Central memory CD4-positive, alpha-beta T cell (primary cell): ENCODE measurements around the gene NSG2.
"Not testable (repeated sequence)": the region's sequence is repeated elsewhere in the genome, so short reads cannot be mapped to it uniquely, and the experiment has no call there.

Experiments
- DNase-seq: peaks from one replicate; pipeline ENCODE4 v3.0.0; 2022

NSG2 gene

GRCh38 chr5:174106997-174107655 lies 61.6 kb downstream of the NSG2 start:
- no peak for DNase-seq

DNA sequence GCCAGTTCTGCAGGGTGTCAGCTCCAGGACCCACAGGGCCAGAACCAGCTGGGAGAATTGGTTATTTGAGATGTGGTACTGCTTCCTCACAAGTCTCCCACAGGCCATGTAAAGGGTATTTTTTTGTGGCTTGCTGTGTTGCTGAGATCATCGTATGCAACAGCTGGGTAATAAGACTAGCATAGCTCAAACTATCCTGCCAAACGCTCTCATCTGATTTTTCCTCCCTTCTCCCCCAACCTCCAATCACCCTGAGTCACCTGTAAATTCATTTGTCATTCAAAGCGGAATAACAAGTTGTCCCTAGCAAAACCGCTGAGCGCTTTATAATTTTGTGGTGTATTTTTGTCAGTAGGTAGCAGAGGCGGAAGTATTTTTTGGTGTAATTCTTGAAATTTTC lies 63.2 kb downstream of the NSG2 start:
- no peak for DNase-seq

DNA sequence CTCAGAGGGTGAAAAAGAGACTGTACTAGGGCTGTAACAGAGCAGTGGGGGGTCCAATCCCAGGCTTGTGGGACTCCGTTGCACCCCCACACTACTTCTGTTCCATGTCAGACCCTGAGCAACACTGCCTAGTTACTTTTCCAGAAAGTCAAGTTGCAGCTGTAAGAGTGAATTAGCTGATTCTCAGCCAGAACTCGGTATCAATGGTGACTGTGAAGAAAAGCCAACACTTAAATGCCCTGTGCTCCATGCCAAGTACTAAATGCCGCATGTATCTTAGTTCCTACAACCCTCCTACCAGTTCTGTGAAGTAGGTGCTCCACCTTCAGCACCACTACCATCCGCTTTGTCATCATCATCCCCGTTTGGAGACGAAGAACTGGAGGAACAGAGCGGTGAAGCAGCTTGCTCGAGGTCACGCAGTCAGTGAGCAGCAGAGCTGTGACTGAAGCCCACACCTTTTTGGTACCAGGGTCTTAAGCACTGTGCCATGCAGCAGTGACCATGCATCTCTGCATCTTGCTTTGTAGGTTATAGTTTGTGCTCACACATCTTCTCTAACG lies 64.3 kb downstream of the NSG2 start:
- no peak for DNase-seq

- no peak for DNase-seq
Observed at GRCh38 chr5:174110310-174110709, 64.8 kb downstream of the NSG2 start.

GRCh38 chr5:174111287-174111973 lies 65.9 kb downstream of the NSG2 start:
- DNase-seq: no peak

- no peak for DNase-seq
Observed at GRCh38 chr5:174115226-174115625, 69.7 kb downstream of the NSG2 start.

- no peak for DNase-seq
Observed at GRCh38 chr5:174118823-174119467, 73.4 kb downstream of the NSG2 start.

DNA sequence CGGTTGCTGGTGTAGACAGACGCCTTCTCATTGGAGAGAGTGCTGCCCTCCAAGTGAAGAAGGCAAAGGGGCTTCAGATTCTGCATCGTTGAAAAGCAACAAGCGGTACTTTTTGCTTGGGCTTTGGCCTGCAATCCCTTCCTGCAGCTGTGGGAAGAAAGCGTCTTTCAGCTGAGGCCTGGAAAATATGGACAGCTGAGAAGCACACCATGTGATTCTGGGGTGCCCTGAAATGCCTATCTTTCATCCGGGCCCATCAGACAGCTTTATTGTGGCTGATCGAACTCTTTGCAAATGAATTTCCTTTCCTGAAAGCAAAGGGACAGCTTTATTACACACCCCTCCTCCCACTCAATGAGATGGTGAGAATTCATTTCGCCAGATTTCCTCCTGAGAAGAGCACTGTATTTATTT lies 74.0 kb downstream of the NSG2 start:
- DNase-seq: no peak

- DNase-seq: no peak
Observed at GRCh38 chr5:174120401-174121005, 75.0 kb downstream of the NSG2 start.

DNA sequence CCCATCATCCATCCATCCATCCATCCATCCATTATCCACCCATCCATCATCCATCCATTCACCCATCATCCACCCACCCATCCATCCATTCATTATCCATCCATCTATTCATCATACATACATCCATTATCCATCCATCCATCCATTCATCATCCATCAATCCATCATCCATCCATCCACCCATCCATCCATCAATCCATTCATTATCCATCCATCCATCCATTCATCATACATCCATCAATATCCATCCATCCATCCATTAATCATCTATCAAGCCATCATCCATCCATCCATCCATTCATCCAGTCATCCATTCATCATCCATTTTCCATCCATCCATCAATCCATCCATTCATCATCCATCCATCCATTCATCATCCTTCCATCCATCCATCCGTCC lies 89.0 kb downstream of the NSG2 start:
- DNase-seq: no peak

DNA sequence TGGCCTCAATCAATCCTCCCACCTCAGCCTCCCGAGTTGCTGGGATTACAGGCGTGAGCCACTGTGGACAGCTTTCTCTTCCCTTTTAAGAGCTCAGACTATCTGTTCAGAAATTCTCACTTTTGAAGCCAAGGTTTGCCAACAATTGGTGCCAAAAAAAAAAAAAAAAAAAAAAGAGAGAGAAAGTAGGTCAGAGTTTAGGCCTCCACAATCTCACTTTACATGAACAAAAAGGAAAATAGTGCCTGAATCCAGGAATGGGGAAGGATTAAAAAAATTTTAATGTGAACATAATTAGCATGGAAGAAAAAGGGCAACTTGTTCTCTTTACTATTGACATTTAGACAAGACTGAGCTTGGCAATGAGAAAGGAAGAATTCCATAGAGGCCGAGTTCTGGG lies 94.1 kb downstream of the NSG2 start:
- no peak for DNase-seq

- no peak for DNase-seq
Observed at GRCh38 chr5:174140452-174141020, 95.0 kb downstream of the NSG2 start.

GRCh38 chr5:174141398-174141797 lies 95.9 kb downstream of the NSG2 start:
- no peak for DNase-seq

DNA sequence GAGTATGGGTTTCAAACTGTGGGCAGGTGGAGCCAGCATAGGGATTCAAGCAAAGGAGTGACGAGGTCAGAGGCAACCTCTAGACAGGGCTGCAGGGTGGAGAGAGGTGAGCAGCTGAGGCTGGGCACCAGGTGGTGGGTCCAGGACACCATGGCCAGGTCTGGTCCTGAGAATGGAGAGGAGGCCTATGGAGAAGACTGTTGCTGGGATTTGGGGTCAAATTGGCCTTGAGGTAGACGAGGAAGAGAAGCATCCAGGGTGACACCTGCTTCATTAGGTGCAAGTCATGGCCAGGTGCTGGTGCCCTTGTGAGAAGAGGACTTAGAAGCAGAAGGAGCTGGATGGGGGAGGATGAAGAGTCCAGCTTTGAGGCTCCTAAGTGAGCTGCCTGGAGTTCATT lies 99.6 kb downstream of the NSG2 start:
- DNase-seq: no peak

DNA sequence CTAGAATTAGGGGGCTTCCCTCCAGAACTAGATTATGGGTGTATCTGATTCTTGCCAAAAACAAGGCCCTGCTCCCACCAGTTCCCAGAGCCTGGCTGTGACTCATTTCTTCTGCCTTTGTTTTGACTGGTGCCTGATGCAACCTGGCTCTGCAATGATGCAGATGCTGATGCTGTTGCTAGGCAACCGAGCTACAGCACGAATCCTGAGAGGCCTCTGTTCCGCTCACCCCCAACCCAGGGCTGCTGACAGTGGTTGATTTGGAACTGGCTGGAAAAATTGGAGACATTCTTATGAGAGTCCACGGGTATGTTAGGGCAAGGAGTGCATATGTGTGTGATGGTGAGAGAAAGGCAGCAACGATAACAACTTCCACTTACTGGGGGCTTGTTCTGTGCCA lies 100.3 kb downstream of the NSG2 start:
- no peak for DNase-seq

DNA sequence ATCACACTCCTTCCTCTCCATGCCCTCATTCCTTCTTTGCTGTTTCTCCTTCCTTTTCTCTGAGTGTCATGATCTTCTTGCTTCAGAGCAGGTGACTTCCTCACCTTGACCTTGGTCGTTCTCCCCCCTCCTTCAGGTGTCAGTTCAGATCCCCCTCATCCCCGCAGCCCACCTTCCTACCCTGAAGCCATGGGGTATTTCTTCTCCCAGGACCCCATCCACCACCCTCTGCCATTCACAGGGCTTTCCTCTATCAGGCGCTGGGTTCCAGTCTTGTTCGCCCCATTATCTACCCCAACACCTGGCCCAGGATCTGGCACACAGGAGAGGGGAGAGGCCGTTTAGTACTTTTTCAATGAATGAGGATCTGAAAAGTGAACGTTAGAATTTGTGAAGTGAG lies 101.0 kb downstream of the NSG2 start:
- DNase-seq: no peak

DNA sequence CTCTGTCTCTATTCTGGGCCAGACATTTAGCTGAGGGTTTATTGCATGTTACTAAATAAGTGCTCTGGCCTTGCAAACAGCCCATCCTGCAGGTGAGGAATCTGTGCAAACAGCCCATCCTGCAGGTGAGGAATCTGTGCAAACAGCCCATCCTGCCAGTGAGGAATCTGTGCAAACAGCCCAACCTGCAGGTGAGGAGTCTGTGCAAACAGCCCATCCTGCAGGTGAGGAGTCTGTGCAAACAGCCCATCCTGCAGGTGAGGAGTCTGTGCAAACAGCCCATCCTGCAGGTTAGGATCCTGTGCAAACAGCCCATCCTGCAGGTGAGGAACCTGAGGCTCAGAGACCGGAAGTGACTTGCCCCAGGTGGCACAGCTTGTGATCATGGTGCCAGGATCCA lies 101.5 kb downstream of the NSG2 start:
- not testable (repeated sequence) for DNase-seq

GRCh38 chr5:174147551-174147950 lies 102.0 kb downstream of the NSG2 start:
- DNase-seq: no peak

DNA sequence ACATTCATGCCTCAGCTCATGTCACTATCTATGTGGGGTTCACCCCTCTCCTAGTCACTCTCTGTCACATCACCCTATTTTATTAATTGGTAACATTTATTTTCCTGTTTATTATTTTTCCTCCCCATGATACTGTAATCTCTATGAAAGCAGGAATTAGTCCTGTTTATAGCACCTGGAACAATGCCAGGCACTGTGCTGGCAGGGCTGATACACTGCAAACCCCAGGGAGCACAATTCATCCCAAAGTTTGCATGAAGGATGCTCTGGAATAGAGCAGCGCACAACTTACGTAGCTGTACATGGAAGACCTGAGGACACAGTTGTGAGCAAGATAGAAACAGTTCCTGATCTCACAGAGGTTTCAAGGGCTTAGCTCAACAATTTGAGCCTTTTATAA lies 103.2 kb downstream of the NSG2 start:
- no peak for DNase-seq

DNA sequence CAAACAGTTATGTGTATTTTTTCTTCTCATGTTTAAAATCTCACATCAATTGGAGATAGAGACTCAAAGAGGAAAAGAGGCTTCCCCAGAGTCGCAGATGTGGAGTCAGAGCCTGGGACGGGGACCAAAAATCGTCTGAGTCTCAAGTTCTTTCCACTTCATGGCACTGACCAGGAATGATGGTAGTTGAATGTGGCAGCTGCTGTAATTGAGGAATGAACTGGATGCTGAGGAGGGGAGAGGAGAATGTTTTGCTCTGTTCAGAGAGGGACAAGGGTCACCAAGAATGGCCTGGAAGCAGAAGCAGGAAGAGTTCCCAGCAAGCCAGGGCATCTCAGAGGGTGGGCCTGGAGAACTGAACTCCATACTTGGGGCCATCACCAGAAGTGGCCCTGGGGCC lies 103.9 kb downstream of the NSG2 start:
- DNase-seq: no peak

DNA sequence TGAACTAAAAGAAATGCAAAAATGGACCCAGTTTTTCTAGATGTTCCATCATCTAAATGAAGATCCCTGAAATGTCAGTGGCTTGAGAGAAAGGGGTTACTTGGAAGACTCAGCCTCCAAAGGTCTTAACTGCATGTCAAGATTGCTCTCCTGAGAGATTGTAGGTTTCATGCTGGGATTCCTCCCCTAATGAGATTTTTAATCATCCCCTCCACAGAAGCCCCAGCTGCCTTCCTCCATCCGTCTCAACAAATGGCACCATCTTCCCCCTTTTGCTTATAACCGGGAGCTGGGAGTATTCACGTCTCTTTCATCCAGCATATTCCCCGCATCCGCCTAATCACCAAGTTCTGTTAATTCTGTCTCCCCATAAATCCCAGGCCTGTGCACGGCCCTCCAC lies 104.5 kb downstream of the NSG2 start:
- DNase-seq: no peak

GRCh38 chr5:174151599-174152181 lies 106.2 kb downstream of the NSG2 start:
- no peak for DNase-seq

DNA sequence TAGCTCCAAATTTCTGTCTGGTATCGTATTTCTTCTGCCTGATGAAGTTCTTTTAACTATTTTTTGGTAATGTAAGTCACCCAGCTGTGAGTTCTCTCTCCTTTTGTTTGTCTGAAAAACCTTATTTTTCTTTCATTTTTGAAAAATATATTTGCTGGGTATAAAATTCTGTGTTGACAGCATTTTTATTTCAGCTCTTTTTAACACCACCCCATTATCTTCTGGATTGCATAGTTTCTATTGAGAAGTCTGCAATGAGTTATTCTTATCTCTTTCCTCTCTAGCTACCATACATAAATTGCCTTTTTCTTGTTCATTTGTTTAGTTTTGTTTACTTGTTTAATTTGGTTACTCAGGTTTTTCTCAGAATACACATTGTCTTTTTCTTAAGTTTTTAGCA lies 109.1 kb downstream of the NSG2 start:
- DNase-seq: no peak
